Keratinocyte (primary cell): Measurements from ENCODE around the gene KIF13A. TPM values are rescaled to one million over a fixed set of nuclear protein-coding genes. Genes with fewer than 3 reads are reported as not detected.
A peak's percentile ranks its signal among the peaks of the same experiment; 100 is the strongest.

Source experiments
- DNase-seq: peaks from one replicate; pipeline ENCODE4 v3.0.0-alpha.2; 2011; ENCODE audit warnings: low read depth, missing footprints, low spot score
- FAIRE-seq: peaks from 2 replicates; lab custom pipeline; 2011; peaks lifted over from hg19 to GRCh38; lab: Jason Lieb, UNC
- H2AFZ ChIP-seq: 2 replicates; pipeline ENCODE4 v1.6.0; 2012; ENCODE audit warnings: low read length, control low read depth, inconsistent platforms; ENCODE audit not compliant: control insufficient read depth
- H3K27ac ChIP-seq: 2 replicates; pipeline ENCODE4 v1.5.1; 2011; ENCODE audit warnings: low read length; ENCODE audit not compliant: control insufficient read depth, insufficient read depth
- H3K27me3 ChIP-seq: 3 replicates; pipeline ENCODE4 v1.6.0; 2011; ENCODE audit warnings: low read length; ENCODE audit not compliant: control insufficient read depth, insufficient read depth; ENCODE audit errors: extremely low read depth
- H3K36me3 ChIP-seq, 2 experiments: 2 replicates in 1 of 2; 3 replicates in 1 of 2; pipeline ENCODE4 v1.5.1; 2011; ENCODE audit warnings: low read length in 2 of 2, mild to moderate bottlenecking in 1 of 2; ENCODE audit not compliant: control insufficient read depth in 2 of 2, insufficient read depth in 2 of 2; ENCODE audit errors: extremely low read depth in 1 of 2
- H3K4me1 ChIP-seq: 3 replicates; pipeline ENCODE4 v1.5.1; 2011; ENCODE audit warnings: low read length; ENCODE audit not compliant: control insufficient read depth, insufficient read depth; ENCODE audit errors: extremely low read depth
- H3K4me2 ChIP-seq: 3 replicates; pipeline ENCODE4 v1.6.0; 2011; ENCODE audit warnings: low read depth, low read length; ENCODE audit not compliant: control insufficient read depth, insufficient read depth; ENCODE audit errors: extremely low read depth
- H3K4me3 ChIP-seq, 3 experiments: fragments of 200-600 bp in 1 of 3; sonication (generic) in 1 of 3; 2 replicates in 2 of 3; 3 replicates in 1 of 3; pipeline ENCODE4 v1.5.1; 2011 to 2016; ENCODE audit warnings: low read length in 3 of 3, mild to moderate bottlenecking in 3 of 3, control low read depth in 2 of 3, inconsistent platforms in 1 of 3, low read depth in 1 of 3, mixed read lengths in 1 of 3, mixed run types in 1 of 3, moderate library complexity in 1 of 3; ENCODE audit not compliant: control insufficient read depth in 2 of 3, insufficient read depth in 2 of 3; ENCODE audit errors: extremely low read depth in 1 of 3
- H3K79me2 ChIP-seq: 2 replicates; pipeline ENCODE4 v1.6.0; 2012; ENCODE audit warnings: low read length; ENCODE audit not compliant: control insufficient read depth, insufficient read depth
- H3K9ac ChIP-seq: 3 replicates; pipeline ENCODE4 v1.6.0; 2011; ENCODE audit warnings: low read length; ENCODE audit not compliant: control insufficient read depth, insufficient read depth; ENCODE audit errors: extremely low read depth
- H3K9me1 ChIP-seq: 3 replicates; pipeline ENCODE4 v1.6.0; 2011; ENCODE audit warnings: low read length; ENCODE audit not compliant: control insufficient read depth, insufficient read depth; ENCODE audit errors: extremely low read depth
- H3K9me3 ChIP-seq: 2 replicates; pipeline ENCODE4 v1.5.1; 2012; ENCODE audit warnings: low read depth, low read length; ENCODE audit not compliant: control insufficient read depth
- H4K20me1 ChIP-seq: 3 replicates; pipeline ENCODE4 v1.6.0; 2011; ENCODE audit warnings: low read length; ENCODE audit not compliant: control insufficient read depth, insufficient read depth; ENCODE audit errors: extremely low read depth
- CTCF ChIP-seq, 3 experiments: IDR thresholded peaks in 1 of 3; conservative IDR thresholded peaks in 1 of 3; optimal IDR thresholded peaks in 1 of 3; 2 replicates in 2 of 3; 3 replicates in 1 of 3; pipeline versions ENCODE3 to v1.5.1; 2011; ENCODE audit warnings: low read length in 3 of 3, mild to moderate bottlenecking in 3 of 3, moderate library complexity in 2 of 3, control low read depth in 1 of 3, inconsistent platforms in 1 of 3; ENCODE audit not compliant: insufficient read depth in 2 of 3; ENCODE audit errors: extremely low read depth in 1 of 3
- EZH2 ChIP-seq: IDR thresholded peaks from one replicate; pipeline ENCODE4 v1.6.1; 2012; ENCODE audit warnings: inconsistent platforms, mild to moderate bottlenecking, low read length, moderate library complexity
- dilution Hi-C: fragments of 300-500 bp; cut with MboI; formaldehyde crosslinking; loops from one replicate; pipeline ENCODE4 v1.7.0; 2020; ENCODE audit warnings: low sequenced_read_pairs; ENCODE audit not compliant: extremely low pct_ligation_motif_present
- polyA plus RNA-seq, 5 experiments: library from polyadenylated mRNA; depleted of rRNA in 3 of 5; stranded (reverse) in 3 of 5; stranded (forward) in 1 of 5; unstranded in 1 of 5; fragments of >200 nt; gene quantifications; 1 replicate in 1 of 5; 2 replicates in 3 of 5; 3 replicates in 1 of 5; pipeline versions ENCODE4 v1.2.1 to v1.2.3, GENCODE V29; 2011 to 2012; ENCODE audit warnings: missing spikeins in 2 of 5, low read depth in 1 of 5, low replicate concordance in 1 of 5

The KIF13A gene
- polyA plus RNA-seq, 1 donor (not counting 4 experiments of a cell fraction or from before 2014, with no cell fraction given) = 96.2 TPM

GRCh38 chr6:17966451-17966850 lies 21.0 kb downstream of the KIF13A start:
- peaks cover 69% of the 10 kb centered on the region for H3K4me1 ChIP-seq
- no peak overlapping the region for H3K4me3 ChIP-seq
- no peak for TF ChIP-seq EZH2
- no peak for TF ChIP-seq CTCF (optimal IDR thresholded peaks at IDR 0.05 in 1 of 3, IDR thresholded peaks at IDR 0.05 in 1 of 3, conservative IDR thresholded peaks at IDR 0.05 in 1 of 3; ENCODE audit: extremely low read depth in 1 of 3, insufficient read depth in 2 of 3, low read length in 3 of 3)
- H3K9me1 ChIP-seq = peaks cover 2% of the 10 kb centered on the region
- dilution Hi-C loops = no loop called here
- FAIRE-seq (no peak), DNase-seq (no peak)
- H4K20me1 ChIP-seq = peaks cover 14% of the 10 kb centered on the region
- no peak overlapping the region for H2AFZ ChIP-seq
- no peak overlapping the region for H3K4me2 ChIP-seq
- H3K79me2 ChIP-seq = peaks cover 87% of the 10 kb centered on the region
- no peak overlapping the region for H3K27ac ChIP-seq
- no peaks in the 10 kb centered on the region for H3K9me3 ChIP-seq
- H3K27me3 ChIP-seq = no peaks in the 10 kb centered on the region
- H3K9ac ChIP-seq = no peak overlapping the region
- peaks cover 0 to 17% of the 10 kb centered on the region in 2 experiments for H3K36me3 ChIP-seq

- Histone ChIP-seq H3K9me1 (peaks cover 2% of the 10 kb centered on the region), H3K79me2 (peaks cover 87% of the 10 kb centered on the region), H3K4me1 (peaks cover 63% of the 10 kb centered on the region), H3K27ac (peak overlapping the region; percentile 13), H3K27me3 (no peaks in the 10 kb centered on the region), H2AFZ (no peak overlapping the region), H3K36me3 (peaks cover 3 to 19% of the 10 kb centered on the region in 2 experiments), H3K9me3 (no peaks in the 10 kb centered on the region), H3K4me3 (no peak overlapping the region), H4K20me1 (peaks cover 14% of the 10 kb centered on the region), H3K4me2 (no peak overlapping the region), H3K9ac (no peak overlapping the region)
- TF ChIP-seq EZH2 = no peak
- dilution Hi-C loops = no loop called here
- no peak for DNase-seq
- FAIRE-seq = no peak
These were observed 22.0 kb downstream of the KIF13A start for GRCh38 chr6:17965397-17965796.

GRCh38 chr6:17964633-17965032 lies 22.8 kb downstream of the KIF13A start:
- TF ChIP-seq CTCF (optimal IDR thresholded peaks at IDR 0.05 in 1 of 3, IDR thresholded peaks at IDR 0.05 in 1 of 3, conservative IDR thresholded peaks at IDR 0.05 in 1 of 3; ENCODE audit: extremely low read depth in 1 of 3, insufficient read depth in 2 of 3, low read length in 3 of 3) (no peak), EZH2 (no peak)
- no peak overlapping the region for H3K4me3 ChIP-seq
- H4K20me1 ChIP-seq = peaks cover 14% of the 10 kb centered on the region
- DNase-seq = no peak
- H3K27ac ChIP-seq = peak overlapping the region; percentile 13
- dilution Hi-C loops = no loop called here
- H3K27me3 ChIP-seq = no peaks in the 10 kb centered on the region
- no peak overlapping the region for H3K4me2 ChIP-seq
- no peaks in the 10 kb centered on the region for H3K9me3 ChIP-seq
- peaks cover 88% of the 10 kb centered on the region for H3K79me2 ChIP-seq
- no peak overlapping the region for H2AFZ ChIP-seq
- peaks cover 63% of the 10 kb centered on the region for H3K4me1 ChIP-seq
- H3K9ac ChIP-seq = no peak overlapping the region
- peaks cover 2% of the 10 kb centered on the region for H3K9me1 ChIP-seq
- H3K36me3 ChIP-seq = peaks cover 3 to 22% of the 10 kb centered on the region in 2 experiments
- FAIRE-seq = no peak
